GM21381 (cell line): ENCODE measurements around the gene INPP5A.
"Not testable (repeated sequence)": the region's sequence is repeated elsewhere in the genome, so short reads cannot be mapped to it uniquely, and the experiment has no call there.

Experiments used
- ATAC-seq: cut with Tn5 transposase; IDR thresholded peaks from one replicate; pipeline ENCODE4 v1.9.1; 2021; ENCODE audit warnings: mild to moderate bottlenecking, moderate library complexity; ENCODE audit not compliant: unreplicated experiment

INPP5A gene

DNA sequence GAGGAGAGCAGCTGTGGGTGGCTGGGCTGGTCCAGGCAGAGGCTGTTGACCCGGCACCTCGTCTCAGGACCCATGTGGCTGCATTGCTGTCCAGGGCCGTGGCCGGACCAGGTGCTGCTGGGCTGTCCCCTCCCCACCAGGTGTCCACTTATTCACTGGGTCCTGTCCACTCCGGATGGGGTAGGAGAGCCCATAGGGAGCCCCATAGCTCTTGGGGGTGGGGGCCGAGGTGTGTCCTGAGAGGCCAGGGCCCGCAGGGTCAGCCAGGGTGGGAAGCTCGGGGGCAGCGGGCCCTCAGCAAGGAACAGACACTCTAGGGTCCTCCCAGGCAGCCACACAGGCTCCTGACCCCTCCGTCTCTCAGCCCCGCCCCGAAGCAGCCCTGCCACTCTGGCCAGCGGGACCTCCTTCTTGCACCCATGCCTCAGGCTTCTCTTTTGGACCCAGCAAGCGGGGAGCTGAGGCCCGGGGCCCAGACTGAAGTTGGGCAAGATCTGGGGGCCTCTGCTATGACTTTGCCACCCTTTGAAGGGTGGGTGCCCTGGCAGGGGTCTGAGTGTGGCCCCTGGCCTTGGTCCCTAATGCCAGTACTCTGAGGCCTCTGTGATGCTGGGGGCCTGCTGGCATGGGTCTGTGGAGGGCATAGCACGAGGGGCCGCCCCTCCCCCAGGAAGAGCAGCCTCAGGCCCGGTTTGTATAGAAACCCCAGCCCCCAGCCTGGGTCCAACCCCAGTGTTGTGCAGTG, 162.0 kb downstream of the INPP5A start:
- ATAC-seq: no peak

- ATAC-seq: no peak
Observed at GRCh38 chr10:132700156-132701098, 162.8 kb downstream of the INPP5A start.

- no peak for ATAC-seq
Observed at GRCh38 chr10:132701099-132701845, 163.7 kb downstream of the INPP5A start.

- ATAC-seq: no peak
Observed at GRCh38 chr10:132701846-132702190, 164.2 kb downstream of the INPP5A start.

- no peak for ATAC-seq
Observed at GRCh38 chr10:132702601-132703418, 165.2 kb downstream of the INPP5A start.

GRCh38 chr10:132703419-132704007, 165.9 kb downstream of the INPP5A start:
- ATAC-seq: no peak

GRCh38 chr10:132704008-132704814, 166.6 kb downstream of the INPP5A start:
- ATAC-seq: no peak

DNA sequence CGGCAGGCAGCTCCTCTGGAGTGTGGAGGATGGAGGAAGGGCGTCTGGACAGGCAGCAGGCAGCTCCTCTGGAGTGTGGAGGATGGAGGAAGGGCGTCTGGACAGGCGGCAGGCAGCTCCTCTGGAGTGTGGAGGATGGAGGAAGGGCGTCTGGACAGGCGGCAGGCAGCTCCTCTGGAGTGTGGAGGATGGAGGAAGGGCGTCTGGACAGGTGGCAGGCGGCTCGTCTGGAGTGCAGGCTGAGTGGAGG, 167.2 kb downstream of the INPP5A start:
- ATAC-seq: not testable (repeated sequence)

- no peak for ATAC-seq
Observed at GRCh38 chr10:132705173-132705572, 167.6 kb downstream of the INPP5A start.

- no peak for ATAC-seq
Observed at GRCh38 chr10:132705943-132706342, 168.4 kb downstream of the INPP5A start.

DNA sequence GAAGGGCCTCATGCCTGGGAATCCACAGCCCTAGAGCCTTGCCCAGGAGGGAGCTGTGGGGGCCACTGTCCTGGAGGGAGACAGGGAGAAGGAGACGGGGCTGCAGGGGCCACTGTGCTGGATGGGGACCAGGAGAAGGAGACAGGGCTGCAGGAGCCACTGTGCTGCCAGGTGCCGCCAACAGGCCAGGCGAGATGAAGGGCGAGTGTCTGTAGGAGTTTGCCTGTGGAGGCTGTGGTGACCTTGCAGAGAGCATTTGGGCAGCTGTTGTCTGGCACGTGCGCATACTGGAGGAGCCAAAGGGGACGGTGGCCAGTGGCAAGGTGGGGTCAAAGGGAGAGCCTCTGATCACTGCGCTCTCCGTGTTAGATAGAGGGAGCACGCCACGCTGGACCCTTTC, 169.1 kb downstream of the INPP5A start:
- ATAC-seq: no peak

GRCh38 chr10:132707121-132707775, 169.7 kb downstream of the INPP5A start:
- no peak for ATAC-seq

DNA sequence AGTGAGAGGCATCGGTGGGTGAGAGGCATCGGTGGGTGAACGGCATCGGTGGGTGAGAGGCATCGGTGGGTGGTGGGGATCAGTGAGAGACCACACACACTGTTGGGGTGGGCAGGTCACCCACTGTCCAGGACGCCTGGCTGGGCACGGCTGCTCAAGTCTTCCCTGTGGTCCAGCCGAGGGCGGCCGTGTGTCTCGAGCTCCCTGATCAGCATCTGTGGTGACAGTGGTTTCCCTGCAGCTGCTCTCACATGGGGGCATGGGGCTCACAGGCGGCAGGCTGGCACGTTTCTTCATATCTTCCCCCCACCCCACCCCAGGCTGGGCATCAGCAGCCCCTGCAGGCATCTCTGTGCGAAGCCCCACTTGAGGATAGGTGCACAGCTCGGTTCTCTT, 170.2 kb downstream of the INPP5A start:
- ATAC-seq: no peak

- ATAC-seq: no peak
Observed at GRCh38 chr10:132708441-132708840, 170.9 kb downstream of the INPP5A start.

DNA sequence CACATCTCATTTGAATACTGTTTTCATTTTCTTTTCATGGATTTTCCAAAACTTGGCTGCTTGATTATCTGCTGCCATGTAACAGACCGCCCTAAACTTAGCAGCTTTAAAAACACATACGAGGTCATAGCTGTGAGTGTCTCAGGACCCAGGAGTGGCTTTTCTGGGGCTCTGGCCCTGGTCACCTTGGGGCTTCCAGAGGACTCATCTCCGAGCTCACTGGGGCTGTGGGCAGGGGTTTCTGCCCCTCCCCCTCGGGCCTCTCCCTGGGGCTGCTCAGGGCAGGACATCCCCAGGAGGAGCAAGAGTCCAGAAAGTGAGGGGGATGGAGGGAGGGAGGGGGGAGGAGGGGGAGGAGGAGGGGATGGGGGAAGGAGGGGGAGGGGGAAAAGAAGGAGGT, 171.3 kb downstream of the INPP5A start:
- ATAC-seq: no peak

GRCh38 chr10:132709471-132709951, 171.9 kb downstream of the INPP5A start:
- ATAC-seq: no peak

DNA sequence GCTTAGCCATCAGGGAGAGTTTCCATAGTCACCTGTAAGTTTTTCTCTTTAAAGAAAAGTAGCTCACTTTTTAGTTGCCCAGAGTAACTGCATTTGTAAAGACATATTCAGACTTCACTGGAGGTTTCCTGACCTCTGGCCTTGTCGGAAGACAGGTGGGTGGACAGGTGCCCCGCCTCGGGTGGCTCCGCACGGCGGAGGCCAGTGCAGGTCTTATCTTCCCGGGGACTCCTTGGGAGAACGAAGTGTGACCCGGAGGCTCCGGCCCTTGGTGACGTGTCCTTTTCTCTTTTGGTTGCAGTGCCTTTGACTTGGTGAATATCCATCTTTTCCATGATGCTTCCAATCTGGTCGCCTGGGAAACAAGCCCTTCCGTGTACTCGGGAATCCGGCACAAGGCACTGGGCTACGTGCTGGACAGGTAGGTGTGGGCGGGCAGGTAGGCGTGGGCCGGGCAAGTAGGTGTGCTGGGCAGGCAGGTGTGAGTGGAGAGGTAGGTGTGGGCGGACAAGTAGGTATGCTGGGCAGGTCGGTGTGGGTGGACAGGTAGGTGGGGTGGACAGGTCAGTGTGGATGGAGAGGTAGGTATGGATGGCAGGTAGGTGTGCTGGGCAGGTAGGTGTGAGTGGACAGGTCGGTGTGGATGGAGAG, 172.6 kb downstream of the INPP5A start:
- ATAC-seq: no peak
